ENCODE data around the gene CEP112. TPM values are rescaled to one million over a fixed set of nuclear protein-coding genes. Genes with fewer than 3 reads are reported as not detected.

CEP112 gene
- total and polyA plus RNA-seq, 2 of the 4 experiments (the other 2 are of a cell fraction) = 2.5 to 5.6 TPM

DNA sequence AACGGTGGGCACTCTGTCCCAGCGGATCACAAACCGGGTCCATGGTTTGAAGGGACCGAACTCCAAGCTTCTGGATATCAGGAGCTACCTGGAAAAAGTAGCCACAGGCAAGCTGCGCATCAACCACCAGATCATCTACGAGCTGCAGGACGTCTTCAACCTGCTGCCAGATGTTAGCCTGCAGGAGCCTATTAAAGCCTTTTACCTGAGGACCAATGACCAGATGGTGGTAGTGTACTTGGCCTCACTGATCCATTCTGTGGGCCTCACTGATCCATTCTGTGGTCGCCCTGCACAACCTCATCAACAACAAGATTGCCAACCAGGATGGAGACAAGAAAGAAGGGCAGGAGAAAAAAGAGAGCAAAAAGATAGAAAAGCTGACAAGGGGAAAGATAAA, 6.3 kb upstream of the CEP112 start:
- ATAC-seq (ENCODE audit: low read depth) (no peak), DNase-seq (no peak)
- CTCF ChIA-PET = no interaction called here
- Histone ChIP-seq H3K27me3 (ENCODE audit: control insufficient read depth, insufficient read depth, low read length) (no peaks in the 10 kb centered on the region), H2BK5ac (ENCODE audit: low read depth, low read length, poor library complexity, severe bottlenecking) (no peak overlapping the region), H2BK20ac (ENCODE audit: low read depth, low read length) (no peak overlapping the region), H2AK9ac (replicated peaks; ENCODE audit: low read depth, low read length, poor library complexity) (no peak overlapping the region), H2BK120ac (ENCODE audit: low read depth, low read length) (no peak overlapping the region), H3K9me1 (ENCODE audit: insufficient read depth, low read length) (peaks cover 3% of the 10 kb centered on the region), H3K9ac (ENCODE audit: low read depth, low read length) (no peak overlapping the region), H3K9me3 (ENCODE audit: control insufficient read depth, insufficient read depth, low read length) (no peaks in the 10 kb centered on the region), H3K4me2 (ENCODE audit: low read depth, low read length) (no peak overlapping the region), H3K18ac (ENCODE audit: low read depth, low read length) (no peak overlapping the region), H3K4me3 (ENCODE audit: insufficient read depth, low read depth, low read length) (no peak overlapping the region), H4K8ac (ENCODE audit: low read depth in 2 of 2, low read length in 2 of 2) (no peak overlapping the region), H4K91ac (ENCODE audit: insufficient read depth, low read depth, low read length) (no peak overlapping the region), H2BK15ac (ENCODE audit: low read depth, low read length) (no peak overlapping the region), H3K56ac (ENCODE audit: extremely low read depth, insufficient read depth, low read length) (no peak overlapping the region), H3K4me1 (ENCODE audit: control insufficient read depth, insufficient read depth, low read length) (no peaks in the 10 kb centered on the region), H4K20me1 (ENCODE audit: insufficient read depth, low read length) (no peaks in the 10 kb centered on the region), H3K27ac (ENCODE audit: insufficient read depth, low read length) (no peak overlapping the region), H4K5ac (ENCODE audit: low read depth, low read length) (no peak overlapping the region), H3K36me3 (ENCODE audit: control insufficient read depth, insufficient read depth, low read length) (no peaks in the 10 kb centered on the region), H3K79me1 (ENCODE audit: low read depth in 1 of 2, low read length in 2 of 2) (no peaks in the 10 kb centered on the region; a peak in 1 of 4 replicates), H3K23ac (ENCODE audit: low read depth, low read length) (no peak overlapping the region), H2AFZ (replicated peaks; ENCODE audit: low read length, poor library complexity) (no peak overlapping the region), H2AK5ac (ENCODE audit: low read depth, low read length) (no peak overlapping the region), H3K4ac (ENCODE audit: low read depth, low read length) (no peak overlapping the region), H3K14ac (replicated peaks; ENCODE audit: low read depth, low read length) (no peak overlapping the region)
- 84% methylated on average over 7 of the region's 8 CpGs; no CpG with 5 or more reads in 1 of the 2 experiments for WGBS, 2 experiments (ENCODE audit: extremely low coverage in 2 of 2, insufficient read length in 1 of 2)
- BruUV-seq (replicated peaks) = no TSS peak
- intact Hi-C loops (cut with micrococcal nuclease) (no loop called here), in situ Hi-C loops (cut with MboI; ENCODE audit: low sequenced_read_pairs) (loop anchor here (10.0 kb wide), 1 partner anchor 707 kb away; no protein-coding TSS in a partner anchor), dilution Hi-C loops (cut with HindIII; ENCODE audit: low sequenced_read_pairs, unreplicated experiment) (no loop called here)
- no peak for TF ChIP-seq SMC3 (IDR thresholded peaks at IDR 0.05; ENCODE audit: low read depth, low read length)
- TF ChIP-seq MAZ (IDR thresholded peaks at IDR 0.05; ENCODE audit: borderline replicate concordance, low read depth, low read length) = no peak
- TF ChIP-seq NFE2L2 (IDR thresholded peaks at IDR 0.05; ENCODE audit: low read depth, low read length) = no peak
- no peak for TF ChIP-seq MAFK (IDR thresholded peaks at IDR 0.05; ENCODE audit: low read depth, low read length)
- no peak for TF ChIP-seq CHD1 (IDR thresholded peaks at IDR 0.05; ENCODE audit: low read depth, low read length)
- TF ChIP-seq RCOR1 (IDR thresholded peaks at IDR 0.05; ENCODE audit: insufficient replicate concordance, low read length) = no peak
- no peak for TF ChIP-seq CTCF (conservative IDR thresholded peaks at IDR 0.05; ENCODE audit: low read depth, low read length)
- no peak for TF ChIP-seq POLR2A (IDR thresholded peaks at IDR 0.05; ENCODE audit: low read depth, low read length)
- TF ChIP-seq ELK1 (IDR thresholded peaks at IDR 0.05; ENCODE audit: borderline replicate concordance, low read depth, low read length) = no peak
- TF ChIP-seq BHLHE40 (IDR thresholded peaks at IDR 0.05; ENCODE audit: low read depth, low read length) = no peak
- TF ChIP-seq RFX5 (IDR thresholded peaks at IDR 0.05; ENCODE audit: low read depth, low read length) = no peak
- no peak for TF ChIP-seq MXI1 (IDR thresholded peaks at IDR 0.05; ENCODE audit: borderline replicate concordance, low read depth, low read length)
- POLR2A ChIA-PET (ENCODE audit: unreplicated experiment) = no interaction called here

All from IMR-90 (cell line).